PC-9 (cell line): Measurements from ENCODE around the gene SMTNL2. TPM values are rescaled to one million over a fixed set of nuclear protein-coding genes. Genes with fewer than 3 reads are reported as not detected.
A peak's percentile ranks its signal among the peaks of the same experiment; 100 is the strongest.

Source experiments
- BruUV-seq: library from RNA; stranded (reverse); fragments of 400-500 nt; replicated peaks from 2 replicates; lab custom pipeline; 2021; lab: Mats Ljungman, UMichigan
- CTCF ChIA-PET: fragments of 300-600 bp; sonication (Branson Sonifier 250); formaldehyde crosslinking; loops from one replicate; lab custom pipeline; 2022; ENCODE audit warnings: antibody characterized with exemption; lab: Charles Lee
- POLR2A ChIA-PET: fragments of 300-600 bp; sonication (Branson Sonifier 250); formaldehyde crosslinking; loops from one replicate; lab custom pipeline; 2022; ENCODE audit warnings: antibody characterized with exemption; ENCODE audit not compliant: unreplicated experiment; lab: Charles Lee
- DNase-seq, 2 experiments: peaks; one replicate each; pipeline versions ENCODE4 v3.0.0 to v3.0.0-alpha.2; 2015 to 2022; ENCODE audit warnings: mixed read lengths in 1 of 2
- H2AFZ ChIP-seq: fragments of 200-600 bp; sonication (generic); 2 replicates; pipeline ENCODE4 v1.8.1; 2017; ENCODE audit warnings: antibody characterized with exemption
- H3F3A ChIP-seq: fragments of 200-600 bp; sonication (generic); 2 replicates; pipeline ENCODE4 v1.8.1; 2017; ENCODE audit warnings: antibody characterized with exemption, mild to moderate bottlenecking, low read depth; ENCODE audit not compliant: insufficient read depth
- H3K27ac ChIP-seq: fragments of 200-600 bp; sonication (generic); 2 replicates; pipeline ENCODE4 v1.6.1; 2016; ENCODE audit warnings: mixed run types
- H3K27me3 ChIP-seq: fragments of 200-600 bp; sonication (generic); 2 replicates; pipeline ENCODE4 v1.6.1; 2016; ENCODE audit warnings: low read depth, mixed run types; ENCODE audit not compliant: insufficient read depth
- H3K36me3 ChIP-seq: fragments of 200-600 bp; sonication (generic); 2 replicates; pipeline ENCODE4 v1.6.1; 2016; ENCODE audit warnings: low read depth, mixed run types
- H3K4me1 ChIP-seq: fragments of 200-600 bp; sonication (generic); replicated peaks from 2 replicates; pipeline ENCODE4 v1.6.1; 2016; ENCODE audit warnings: mixed run types; ENCODE audit not compliant: insufficient read depth
- H3K4me2 ChIP-seq: fragments of 200-600 bp; sonication (generic); 2 replicates; pipeline ENCODE4 v1.6.1; 2017; ENCODE audit warnings: mixed run types
- H3K4me3 ChIP-seq: fragments of 200-600 bp; sonication (generic); 2 replicates; pipeline ENCODE4 v1.6.1; 2016; ENCODE audit warnings: mixed run types
- H3K79me2 ChIP-seq: fragments of 200-600 bp; sonication (generic); 2 replicates; pipeline ENCODE4 v1.6.1; 2017; ENCODE audit warnings: low read depth, mixed run types
- H3K9me2 ChIP-seq: fragments of 200-600 bp; sonication (generic); 2 replicates; pipeline ENCODE4 v1.8.1; 2017; ENCODE audit warnings: mild to moderate bottlenecking; ENCODE audit not compliant: insufficient read depth
- H3K9me3 ChIP-seq: fragments of 200-600 bp; sonication (generic); 2 replicates; pipeline ENCODE4 v1.8.1; 2016; ENCODE audit warnings: low read depth; ENCODE audit not compliant: insufficient read depth
- H4K20me1 ChIP-seq: fragments of 200-600 bp; sonication (generic); 2 replicates; pipeline ENCODE4 v1.8.1; 2017; ENCODE audit not compliant: insufficient read depth
- EZH2 ChIP-seq: fragments of 200-600 bp; sonication (generic); IDR thresholded peaks from 2 replicates; pipeline ENCODE4 v1.8.0; 2017; ENCODE audit warnings: antibody characterized with exemption, low read depth
- intact Hi-C: fragments of 100-400 bp; cut with micrococcal nuclease; formaldehyde crosslinking; loops from one replicate; pipeline ENCODE4 v1.10.0; 2022; ENCODE audit not compliant: unreplicated experiment
- total RNA-seq: library from RNA; stranded (reverse); gene quantifications from 2 replicates; pipeline ENCODE4 v1.2.3, GENCODE V29; 2021
- TF ChIP-seq, protein P1 (sequence below): fragments of 200-600 bp; sonication (generic); conservative IDR thresholded peaks from 2 replicates; pipeline ENCODE4 v1.6.1; 2017; ENCODE audit warnings: mixed run types, antibody characterized with exemption, mild to moderate bottlenecking, moderate library complexity

SMTNL2 gene
- total RNA-seq, 1 experiment from 2014 or later, result not detected

DNA sequence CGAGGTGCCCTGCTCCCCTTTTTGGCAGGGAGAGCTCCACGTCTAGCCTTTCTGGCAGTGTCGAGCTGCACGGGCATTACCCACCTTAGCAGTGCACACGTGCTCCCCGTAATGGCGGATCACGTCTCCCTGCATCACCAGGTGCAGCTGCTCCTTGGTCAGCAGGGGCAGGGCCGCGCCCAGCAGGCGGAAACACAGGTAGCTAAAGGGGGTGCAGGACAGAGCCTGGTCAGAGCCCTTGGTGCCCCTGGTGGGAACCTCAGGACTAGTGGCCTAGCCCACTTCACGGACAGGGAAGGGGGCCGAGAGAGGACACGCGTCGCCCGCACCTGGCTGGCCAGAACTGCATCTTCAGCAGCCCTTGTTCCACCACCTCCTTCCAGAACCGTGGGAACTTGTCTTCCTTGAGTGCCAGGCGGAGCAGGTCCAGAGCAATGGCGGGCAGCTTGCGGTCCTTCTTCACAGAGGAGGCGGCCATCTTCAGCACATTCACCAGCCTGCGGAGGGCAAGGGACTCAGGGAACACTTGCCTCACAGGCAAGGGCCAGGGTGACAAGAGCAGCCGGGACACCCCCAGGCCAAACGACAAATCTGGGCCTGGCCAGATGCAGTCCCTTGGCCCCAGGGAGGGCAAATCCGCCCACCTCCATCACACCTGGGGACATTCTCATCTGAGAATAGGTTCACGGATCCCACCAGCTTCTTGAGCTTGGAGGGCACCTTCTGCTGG, 32.4 kb upstream of the SMTNL2 start:
- H3K4me3 ChIP-seq, result no peak overlapping the region
- CTCF ChIA-PET, result no interaction called here
- H4K20me1 ChIP-seq, result peaks cover 8% of the 10 kb centered on the region
- no peak for TF ChIP-seq EZH2
- TF ChIP-seq, protein P1, sequence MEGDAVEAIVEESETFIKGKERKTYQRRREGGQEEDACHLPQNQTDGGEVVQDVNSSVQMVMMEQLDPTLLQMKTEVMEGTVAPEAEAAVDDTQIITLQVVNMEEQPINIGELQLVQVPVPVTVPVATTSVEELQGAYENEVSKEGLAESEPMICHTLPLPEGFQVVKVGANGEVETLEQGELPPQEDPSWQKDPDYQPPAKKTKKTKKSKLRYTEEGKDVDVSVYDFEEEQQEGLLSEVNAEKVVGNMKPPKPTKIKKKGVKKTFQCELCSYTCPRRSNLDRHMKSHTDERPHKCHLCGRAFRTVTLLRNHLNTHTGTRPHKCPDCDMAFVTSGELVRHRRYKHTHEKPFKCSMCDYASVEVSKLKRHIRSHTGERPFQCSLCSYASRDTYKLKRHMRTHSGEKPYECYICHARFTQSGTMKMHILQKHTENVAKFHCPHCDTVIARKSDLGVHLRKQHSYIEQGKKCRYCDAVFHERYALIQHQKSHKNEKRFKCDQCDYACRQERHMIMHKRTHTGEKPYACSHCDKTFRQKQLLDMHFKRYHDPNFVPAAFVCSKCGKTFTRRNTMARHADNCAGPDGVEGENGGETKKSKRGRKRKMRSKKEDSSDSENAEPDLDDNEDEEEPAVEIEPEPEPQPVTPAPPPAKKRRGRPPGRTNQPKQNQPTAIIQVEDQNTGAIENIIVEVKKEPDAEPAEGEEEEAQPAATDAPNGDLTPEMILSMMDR, result no peak
- H3K79me2 ChIP-seq, result peaks cover 45% of the 10 kb centered on the region
- POLR2A ChIA-PET, result no interaction called here
- no peaks in the 10 kb centered on the region for H3K9me3 ChIP-seq
- no peak overlapping the region for H2AFZ ChIP-seq
- no peaks in the 10 kb centered on the region for H3K27me3 ChIP-seq
- no peaks in the 10 kb centered on the region for H3K9me2 ChIP-seq
- no peak for DNase-seq
- peaks cover 37% of the 10 kb centered on the region for H3F3A ChIP-seq
- BruUV-seq, result no TSS peak
- no peak overlapping the region for H3K27ac ChIP-seq
- H3K36me3 ChIP-seq, result peaks cover 49% of the 10 kb centered on the region
- intact Hi-C loops, result no loop called here
- H3K4me2 ChIP-seq, result no peak overlapping the region
- peaks cover 25% of the 10 kb centered on the region for H3K4me1 ChIP-seq

DNA sequence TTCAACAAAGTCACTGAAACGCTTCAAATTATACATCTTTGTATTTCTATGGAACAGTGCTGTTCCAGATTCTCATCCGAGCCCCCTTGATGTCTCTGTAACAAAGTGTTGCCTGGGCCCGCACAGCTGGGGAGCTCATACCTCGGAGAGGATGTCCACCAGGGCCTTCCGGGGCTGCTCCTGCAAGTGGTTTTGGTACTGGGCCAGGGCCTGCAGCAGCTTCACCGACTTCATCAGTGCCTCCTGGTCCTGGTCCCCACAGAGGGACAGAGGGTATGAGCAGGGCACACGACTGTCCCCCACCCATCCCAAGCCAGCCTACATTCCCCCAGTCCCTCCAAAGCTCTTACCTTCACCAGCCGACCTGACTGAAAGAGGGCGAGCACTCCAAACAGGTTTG, 30.7 kb upstream of the SMTNL2 start:
- no peak for DNase-seq
- Histone ChIP-seq H3K27ac (no peak overlapping the region), H4K20me1 (peaks cover 6% of the 10 kb centered on the region; the same call in 1 of the 2 replicates), H3K36me3 (peaks cover 46% of the 10 kb centered on the region), H3F3A (peaks cover 29% of the 10 kb centered on the region), H3K9me3 (no peaks in the 10 kb centered on the region), H3K4me3 (peak overlapping the region; percentile 94), H3K27me3 (no peaks in the 10 kb centered on the region), H3K4me1 (peaks cover 25% of the 10 kb centered on the region), H2AFZ (no peak overlapping the region), H3K79me2 (peaks cover 45% of the 10 kb centered on the region), H3K9me2 (no peaks in the 10 kb centered on the region), H3K4me2 (peak overlapping the region; percentile 97)
- BruUV-seq, result no TSS peak
- ChIA-PET POLR2A (no interaction called here), CTCF (no interaction called here)
- intact Hi-C loops, result loop anchor here (2.0 kb wide), 2 partner anchors 39 to 77 kb away; no protein-coding TSS in a partner anchor
- TF ChIP-seq, protein P1, result no peak
- no peak for TF ChIP-seq EZH2

DNA sequence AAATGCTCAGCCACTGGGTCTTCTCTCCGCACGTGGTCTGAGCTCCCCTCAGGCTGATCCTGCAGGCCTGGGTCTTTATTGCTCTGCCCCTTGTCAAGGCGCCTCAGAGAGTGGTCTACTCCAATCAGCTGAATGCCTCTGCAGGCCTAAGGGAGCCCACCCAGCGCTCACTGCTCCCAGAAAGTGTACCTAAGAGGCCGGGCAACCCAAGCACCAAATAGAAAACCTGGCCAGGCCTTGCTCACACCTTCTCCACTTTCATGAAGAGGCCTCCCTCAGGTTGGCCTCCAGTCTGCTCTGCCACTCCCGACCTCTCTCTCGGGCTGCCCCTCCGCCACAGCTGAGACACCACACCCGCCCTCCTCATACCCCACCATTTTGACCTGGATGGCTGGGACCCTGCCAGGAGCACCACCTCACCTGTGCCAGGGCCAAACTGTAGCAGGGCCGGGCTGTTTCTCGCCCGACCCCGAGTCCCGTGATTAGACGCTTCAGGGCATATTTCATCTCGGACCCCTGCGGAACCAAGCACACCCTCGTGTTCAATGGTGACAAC, 29.8 kb upstream of the SMTNL2 start:
- H3K27ac ChIP-seq, result no peak overlapping the region; the same call in 1 of the 2 replicates
- H3K9me2 ChIP-seq, result no peaks in the 10 kb centered on the region
- no TSS peak for BruUV-seq
- DNase-seq, result no peak
- peaks cover 41% of the 10 kb centered on the region for H3K36me3 ChIP-seq
- TF ChIP-seq, protein P1, result no peak
- no peak for TF ChIP-seq EZH2
- H3F3A ChIP-seq, result peaks cover 26% of the 10 kb centered on the region
- H3K4me1 ChIP-seq, result peaks cover 21% of the 10 kb centered on the region
- H3K4me3 ChIP-seq, result peak overlapping the region; percentile 94
- peaks cover under 1% of the 10 kb centered on the region; the same call in 1 of the 2 replicates for H4K20me1 ChIP-seq
- no peaks in the 10 kb centered on the region for H3K9me3 ChIP-seq
- ChIA-PET POLR2A (interaction anchor here (1.0 kb wide), 1 partner anchor 72 kb away, joined by 3 read pairs; no protein-coding TSS in a partner anchor), CTCF (no interaction called here)
- intact Hi-C loops, result loop anchor here (2.0 kb wide), 2 partner anchors 40 to 78 kb away; no protein-coding TSS in a partner anchor
- H3K4me2 ChIP-seq, result peak overlapping the region; percentile 97
- H3K79me2 ChIP-seq, result peaks cover 45% of the 10 kb centered on the region
- no peaks in the 10 kb centered on the region for H3K27me3 ChIP-seq
- H2AFZ ChIP-seq, result peak overlapping the region; percentile 89
